Natural killer cell (primary cell): ENCODE data around the gene GSTP1. TPM values are rescaled to one million over a fixed set of nuclear protein-coding genes. Genes with fewer than 3 reads are reported as not detected.

ENCODE experiments used
- ATAC-seq, 3 donors: fragments of 150-1000 bp in 2 of 3; fragments of 200-7000 bp in 1 of 3; cut with Tn5 transposase; 1 replicate in 1 of 3; 2 replicates in 2 of 3; pipeline ENCODE4 v1.10.0; 2021; ENCODE audit warnings: mild to moderate bottlenecking in 2 of 3, moderate library complexity in 2 of 3
- DNase-seq, 2 donors: peaks; one replicate each; pipeline versions ENCODE4 v3.0.0 to v3.0.0-alpha.2; 2013 to 2021; ENCODE audit warnings: mixed read lengths in 1 of 2
- H3K27ac ChIP-seq: one replicate; pipeline ENCODE4 v1.5.1; 2013; ENCODE audit warnings: mild to moderate bottlenecking, low read length
- H3K27me3 ChIP-seq: one replicate; pipeline ENCODE4 v1.6.1; 2013; ENCODE audit warnings: low read length; ENCODE audit not compliant: control insufficient read depth, insufficient read depth
- H3K36me3 ChIP-seq: one replicate; pipeline ENCODE4 v1.6.1; 2013; ENCODE audit warnings: low read length; ENCODE audit not compliant: control insufficient read depth, insufficient read depth
- H3K4me1 ChIP-seq: one replicate; pipeline ENCODE4 v1.6.1; 2013; ENCODE audit warnings: low read length; ENCODE audit not compliant: control insufficient read depth, insufficient read depth
- H3K4me3 ChIP-seq: one replicate; pipeline ENCODE4 v1.5.1; 2013; ENCODE audit warnings: low read length
- H3K9me3 ChIP-seq: one replicate; pipeline ENCODE4 v1.6.1; 2013; ENCODE audit warnings: low read length; ENCODE audit not compliant: control insufficient read depth, insufficient read depth
- H3K27ac Mint-ChIP-seq, 2 donors: one replicate each; pipeline ENCODE4 v1.8.0; 2022; ENCODE audit warnings: mild to moderate bottlenecking in 2 of 2, mixed read lengths in 2 of 2, moderate library complexity in 1 of 2
- H3K27me3 Mint-ChIP-seq, 2 donors: one replicate each; pipeline ENCODE4 v1.8.0; 2022; ENCODE audit warnings: low read depth in 2 of 2, mixed read lengths in 2 of 2
- H3K36me3 Mint-ChIP-seq: one replicate; pipeline ENCODE4 v1.8.0; 2022; ENCODE audit warnings: mixed read lengths
- H3K4me1 Mint-ChIP-seq, 2 donors: one replicate each; pipeline ENCODE4 v1.8.0; 2022; ENCODE audit warnings: mixed read lengths in 2 of 2
- H3K4me3 Mint-ChIP-seq: one replicate; pipeline ENCODE4 v1.8.0; 2022; ENCODE audit warnings: mild to moderate bottlenecking, moderate library complexity, mixed read lengths
- H3K9me3 Mint-ChIP-seq, 2 donors: one replicate each; pipeline ENCODE4 v1.8.0; 2022; ENCODE audit warnings: mixed read lengths in 2 of 2
- CTCF ChIP-seq: fragments of 200-600 bp; IDR thresholded peaks from one replicate; pipeline ENCODE4 v1.8.0; 2022; ENCODE audit warnings: antibody characterized with exemption
- whole genome bisulfite sequencing: methylation state at CpG from one replicate; pipeline ENCODE4 v1.1.7; 2013; ENCODE audit warnings: missing lambda C conversion rate; ENCODE audit not compliant: insufficient coverage; 5-methylcytosine and 5-hydroxymethylcytosine counted together
- intact Hi-C: fragments of 100-400 bp; cut with micrococcal nuclease; formaldehyde crosslinking; loops from one replicate; pipeline ENCODE4 v1.14.2; 2022
- total RNA-seq, 4 donors: library from RNA; stranded (reverse); fragments of 120-200 nt in 1 of 4; gene quantifications; one replicate each; pipeline versions ENCODE4 v1.2.3 to v1.2.4, GENCODE V29; 2013 to 2022

Gene GSTP1
- total RNA-seq, 3 donors from 2014 or later (not counting 1 experiment from before 2014, with no cell fraction given) = 172 to 218 (median 212) TPM

- no peak overlapping the region for H3K4me3 Mint-ChIP-seq
- 93% methylated on average over 34 of the region's 37 CpGs for WGBS
These were observed 28.3 kb downstream of the GSTP1 start for GRCh38 chr11:67611704-67612587.

GRCh38 chr11:67612751-67613150, 29.1 kb downstream of the GSTP1 start:
- Mint-ChIP-seq H3K9me3 (no peaks in the 10 kb centered on the region), H3K27me3 (no peaks in the 10 kb centered on the region), H3K4me3 (no peak overlapping the region), H3K4me1 (peaks cover 15 to 46% of the 10 kb centered on the region in 2 donors), H3K27ac (peak overlapping the region; percentile 96 to 99), H3K36me3 (no peaks in the 10 kb centered on the region)
- H3K27me3 ChIP-seq = no peaks in the 10 kb centered on the region
- 97% methylated on average over 13 of the region's 13 CpGs for whole genome bisulfite sequencing
- no peak overlapping the region for H3K4me3 ChIP-seq
- H3K36me3 ChIP-seq = peaks cover 51% of the 10 kb centered on the region
- no peak for TF ChIP-seq CTCF
- no peaks in the 10 kb centered on the region for H3K9me3 ChIP-seq
- ATAC-seq = no peak
- peak overlapping the region; percentile 100 for H3K27ac ChIP-seq
- peaks cover 56% of the 10 kb centered on the region for H3K4me1 ChIP-seq
- intact Hi-C loops = loop anchor here (10.0 kb wide), 1 partner anchor 108 kb away; the partner anchor contains the start of genes CDK2AP2 and PITPNM1
- DNase-seq = no peak

More at GRCh38 chr11:67611704-67612587, 28.3 kb downstream of the GSTP1 start:
- H3K4me3 ChIP-seq = no peak overlapping the region
- Mint-ChIP-seq H3K27ac (peak overlapping the region; percentile 96 to 99), H3K4me1 (peaks cover 10 to 42% of the 10 kb centered on the region in 2 donors), H3K9me3 (no peaks in the 10 kb centered on the region), H3K27me3 (no peaks in the 10 kb centered on the region), H3K36me3 (no peaks in the 10 kb centered on the region)
- H3K27ac ChIP-seq = peak overlapping the region; percentile 100
- peaks cover 62% of the 10 kb centered on the region for H3K4me1 ChIP-seq
- peaks cover 51% of the 10 kb centered on the region for H3K36me3 ChIP-seq
- intact Hi-C loops = loop anchor here (10.0 kb wide), 1 partner anchor 107 kb away; the partner anchor contains the start of genes CDK2AP2 and PITPNM1
- no peak for TF ChIP-seq CTCF
- DNase-seq (no peak), ATAC-seq (no peak)
- no peaks in the 10 kb centered on the region for H3K27me3 ChIP-seq
- H3K9me3 ChIP-seq = no peaks in the 10 kb centered on the region

GRCh38 chr11:67613313-67613959, 29.8 kb downstream of the GSTP1 start:
- H3K36me3 Mint-ChIP-seq = no peaks in the 10 kb centered on the region
- peaks cover 49% of the 10 kb centered on the region for H3K4me1 ChIP-seq
- no peak for TF ChIP-seq CTCF
- peak overlapping the region; percentile 44 for H3K4me3 ChIP-seq
- H3K27ac ChIP-seq = peak overlapping the region; percentile 100
- no peaks in the 10 kb centered on the region for H3K27me3 Mint-ChIP-seq
- 74% methylated on average over 15 of the region's 17 CpGs for WGBS
- H3K36me3 ChIP-seq = peaks cover 49% of the 10 kb centered on the region
- H3K9me3 ChIP-seq = no peaks in the 10 kb centered on the region
- DNase-seq (peak in 1 of 2 donors; percentile 21), ATAC-seq (no peak)
- peak overlapping the region; percentile 82 for H3K4me3 Mint-ChIP-seq
- peaks cover 15 to 46% of the 10 kb centered on the region in 2 donors for H3K4me1 Mint-ChIP-seq
- intact Hi-C loops = loop anchor here (10.0 kb wide), 1 partner anchor 109 kb away; the partner anchor contains the start of genes CDK2AP2 and PITPNM1
- peak overlapping the region; percentile 96 to 99 for H3K27ac Mint-ChIP-seq
- H3K27me3 ChIP-seq = no peaks in the 10 kb centered on the region
- H3K9me3 Mint-ChIP-seq = no peaks in the 10 kb centered on the region
